ENCODE data around the gene MTHFSD.

- TF ChIP-seq CTCF (IDR thresholded peaks at IDR 0.05) (no peak), POLR2A (IDR thresholded peaks at IDR 0.05) (no peak)
Measured at GRCh38 chr16:86516623-86517003, 38.4 kb downstream of the MTHFSD start.

Data from right lobe of liver (tissue), 4 donors.